GM23338 (cell line): ENCODE results near the gene DMRTC2. TPM values are rescaled to one million over a fixed set of nuclear protein-coding genes. Genes with fewer than 3 reads are reported as not detected.

ENCODE experiments used
- ATAC-seq: fragments of 200-7000 bp; cut with Tn5 transposase; 3 replicates; pipeline ENCODE4 v1.9.1; 2020
- DNase-seq: peaks from one replicate; pipeline ENCODE4 v3.0.0-alpha.2; 2015; ENCODE audit warnings: low spot score
- H2AFZ ChIP-seq: fragments of 200-600 bp; sonication (generic); 2 replicates; pipeline ENCODE4 v1.8.0; 2016; ENCODE audit warnings: antibody characterized with exemption, mild to moderate bottlenecking, moderate library complexity
- H3F3A ChIP-seq: fragments of 200-600 bp; sonication (generic); replicated peaks from 2 replicates; pipeline ENCODE4 v1.8.0; 2017; ENCODE audit warnings: antibody characterized with exemption, mixed run types, low read depth
- H3K27ac ChIP-seq: fragments of 200-600 bp; sonication (generic); 2 replicates; pipeline ENCODE4 v1.6.1; 2016; ENCODE audit warnings: low read depth
- H3K27me3 ChIP-seq: fragments of 200-600 bp; sonication (generic); 2 replicates; pipeline ENCODE4 v1.8.0; 2016; ENCODE audit warnings: mild to moderate bottlenecking, mixed run types, moderate library complexity; ENCODE audit not compliant: insufficient read depth
- H3K36me3 ChIP-seq: fragments of 200-600 bp; sonication (generic); 2 replicates; pipeline ENCODE4 v1.8.0; 2016; ENCODE audit warnings: mild to moderate bottlenecking; ENCODE audit not compliant: insufficient read depth
- H3K4me1 ChIP-seq: fragments of 200-600 bp; sonication (generic); 2 replicates; pipeline ENCODE4 v1.8.0; 2016; ENCODE audit warnings: mild to moderate bottlenecking, moderate library complexity; ENCODE audit not compliant: insufficient read depth
- H3K4me2 ChIP-seq: fragments of 200-600 bp; sonication (generic); 2 replicates; pipeline ENCODE4 v1.7.1; 2017; ENCODE audit warnings: mixed run types
- H3K4me3 ChIP-seq: fragments of 200-600 bp; sonication (generic); 2 replicates; pipeline ENCODE4 v1.6.1; 2016; ENCODE audit warnings: mixed run types
- H3K79me2 ChIP-seq: fragments of 200-600 bp; sonication (generic); replicated peaks from 2 replicates; pipeline ENCODE4 v1.8.0; 2017; ENCODE audit warnings: mild to moderate bottlenecking; ENCODE audit not compliant: insufficient read depth
- H3K9me2 ChIP-seq: fragments of 200-600 bp; sonication (generic); 2 replicates; pipeline ENCODE4 v1.8.0; 2017; ENCODE audit not compliant: insufficient read depth
- H4K20me1 ChIP-seq: fragments of 200-600 bp; sonication (generic); replicated peaks from 2 replicates; pipeline ENCODE4 v1.8.0; 2017; ENCODE audit warnings: mild to moderate bottlenecking; ENCODE audit not compliant: insufficient read depth
- H3K27ac Mint-ChIP-seq: 2 replicates; pipeline ENCODE4 v1.8.0; 2020; ENCODE audit warnings: inconsistent platforms, mild to moderate bottlenecking, moderate library complexity, mixed read lengths
- H3K27me3 Mint-ChIP-seq: 3 replicates; pipeline ENCODE4 v1.8.0; 2022; ENCODE audit warnings: low read depth, mild to moderate bottlenecking, moderate library complexity, mixed read lengths, inconsistent platforms; ENCODE audit not compliant: insufficient read depth, poor library complexity
- H3K36me3 Mint-ChIP-seq: 3 replicates; pipeline ENCODE4 v1.8.0; 2021; ENCODE audit warnings: low read depth, mild to moderate bottlenecking, inconsistent platforms, moderate library complexity, mixed read lengths
- H3K4me1 Mint-ChIP-seq: 3 replicates; pipeline ENCODE4 v1.8.0; 2020; ENCODE audit warnings: mild to moderate bottlenecking, inconsistent platforms, mixed read lengths
- H3K4me3 Mint-ChIP-seq: 3 replicates; pipeline ENCODE4 v1.8.0; 2021; ENCODE audit warnings: moderate library complexity, mild to moderate bottlenecking, inconsistent platforms, mixed read lengths
- H3K9me3 Mint-ChIP-seq: 3 replicates; pipeline ENCODE4 v1.8.0; 2020; ENCODE audit warnings: moderate library complexity, mild to moderate bottlenecking, inconsistent platforms, mixed read lengths
- CREB1 ChIP-seq: fragments of 250-450 bp; sonication (Bioruptor Pico); IDR thresholded peaks from 2 replicates; pipeline ENCODE4 v1.5.0; 2020; ENCODE audit warnings: low read depth, mild to moderate bottlenecking, moderate library complexity
- EZH2 ChIP-seq: fragments of 200-600 bp; sonication (generic); IDR thresholded peaks from one replicate; pipeline ENCODE4 v1.8.0; 2017; ENCODE audit warnings: antibody characterized with exemption, mild to moderate bottlenecking, low read depth; ENCODE audit not compliant: unreplicated experiment
- STAT1 ChIP-seq: IDR thresholded peaks from one replicate; pipeline ENCODE4 v1.6.1; 2016; ENCODE audit warnings: antibody characterized with exemption; ENCODE audit not compliant: unreplicated experiment
- ZNF114 ChIP-seq: fragments of 250-450 bp; sonication (Bioruptor Pico); IDR thresholded peaks from 2 replicates; pipeline ENCODE4 v1.5.0; 2020; ENCODE audit warnings: mild to moderate bottlenecking, moderate library complexity
- polyA plus RNA-seq: library from polyadenylated mRNA; unstranded; fragments of >200 nt; fragmentation: Nextera tagmentation; extraction: Ambion mirVana; gene quantifications from 2 replicates; pipeline ENCODE4 v1.2.1, GENCODE V29; 2016
- total RNA-seq: library from RNA; depleted of rRNA; stranded (reverse); fragments of >200 nt; shearing (Covaris generic); gene quantifications from 2 replicates; pipeline ENCODE4 v1.2.3, GENCODE V29; 2014
- TF ChIP-seq, protein P1 (sequence below): IDR thresholded peaks from one replicate; pipeline ENCODE4 v1.6.1; 2018; ENCODE audit warnings: antibody characterized with exemption; ENCODE audit not compliant: unreplicated experiment
- TF ChIP-seq, protein P2 (sequence below): fragments of 250-450 bp; sonication (Bioruptor Pico); IDR thresholded peaks from 2 replicates; pipeline ENCODE4 v1.5.0; 2020; ENCODE audit warnings: mild to moderate bottlenecking, moderate library complexity

Gene DMRTC2
- total and polyA plus RNA-seq, 2 experiments from 2014 or later, result 0.21 TPM; not detected in 1

DNA sequence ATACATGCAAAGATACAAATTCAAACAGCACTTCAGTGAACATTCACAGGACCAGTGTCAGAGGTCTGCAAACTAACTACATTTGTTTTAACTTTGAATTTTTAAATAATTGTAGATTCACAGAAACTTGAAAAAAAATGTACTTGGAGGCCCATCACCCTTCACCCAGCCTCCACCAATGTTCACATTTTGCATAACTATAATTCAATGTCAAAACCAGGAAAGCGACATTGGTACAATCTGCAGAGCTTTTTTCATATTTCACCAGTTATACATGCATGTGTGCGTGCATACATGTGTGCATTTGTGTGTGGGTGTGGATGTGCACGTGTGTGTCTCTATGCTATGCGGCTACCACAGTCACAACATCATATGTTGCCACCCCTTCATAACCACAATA is 29.5 kb upstream of the DMRTC2 start (continued):
- TF ChIP-seq, protein P1, sequence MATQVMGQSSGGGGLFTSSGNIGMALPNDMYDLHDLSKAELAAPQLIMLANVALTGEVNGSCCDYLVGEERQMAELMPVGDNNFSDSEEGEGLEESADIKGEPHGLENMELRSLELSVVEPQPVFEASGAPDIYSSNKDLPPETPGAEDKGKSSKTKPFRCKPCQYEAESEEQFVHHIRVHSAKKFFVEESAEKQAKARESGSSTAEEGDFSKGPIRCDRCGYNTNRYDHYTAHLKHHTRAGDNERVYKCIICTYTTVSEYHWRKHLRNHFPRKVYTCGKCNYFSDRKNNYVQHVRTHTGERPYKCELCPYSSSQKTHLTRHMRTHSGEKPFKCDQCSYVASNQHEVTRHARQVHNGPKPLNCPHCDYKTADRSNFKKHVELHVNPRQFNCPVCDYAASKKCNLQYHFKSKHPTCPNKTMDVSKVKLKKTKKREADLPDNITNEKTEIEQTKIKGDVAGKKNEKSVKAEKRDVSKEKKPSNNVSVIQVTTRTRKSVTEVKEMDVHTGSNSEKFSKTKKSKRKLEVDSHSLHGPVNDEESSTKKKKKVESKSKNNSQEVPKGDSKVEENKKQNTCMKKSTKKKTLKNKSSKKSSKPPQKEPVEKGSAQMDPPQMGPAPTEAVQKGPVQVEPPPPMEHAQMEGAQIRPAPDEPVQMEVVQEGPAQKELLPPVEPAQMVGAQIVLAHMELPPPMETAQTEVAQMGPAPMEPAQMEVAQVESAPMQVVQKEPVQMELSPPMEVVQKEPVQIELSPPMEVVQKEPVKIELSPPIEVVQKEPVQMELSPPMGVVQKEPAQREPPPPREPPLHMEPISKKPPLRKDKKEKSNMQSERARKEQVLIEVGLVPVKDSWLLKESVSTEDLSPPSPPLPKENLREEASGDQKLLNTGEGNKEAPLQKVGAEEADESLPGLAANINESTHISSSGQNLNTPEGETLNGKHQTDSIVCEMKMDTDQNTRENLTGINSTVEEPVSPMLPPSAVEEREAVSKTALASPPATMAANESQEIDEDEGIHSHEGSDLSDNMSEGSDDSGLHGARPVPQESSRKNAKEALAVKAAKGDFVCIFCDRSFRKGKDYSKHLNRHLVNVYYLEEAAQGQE, result no peak
- TF ChIP-seq CREB1 (CRISPR knock-in tag), result no peak
- no peak for TF ChIP-seq ZNF114 (CRISPR knock-in tag)
- no peak for TF ChIP-seq STAT1
- TF ChIP-seq, protein P2, sequence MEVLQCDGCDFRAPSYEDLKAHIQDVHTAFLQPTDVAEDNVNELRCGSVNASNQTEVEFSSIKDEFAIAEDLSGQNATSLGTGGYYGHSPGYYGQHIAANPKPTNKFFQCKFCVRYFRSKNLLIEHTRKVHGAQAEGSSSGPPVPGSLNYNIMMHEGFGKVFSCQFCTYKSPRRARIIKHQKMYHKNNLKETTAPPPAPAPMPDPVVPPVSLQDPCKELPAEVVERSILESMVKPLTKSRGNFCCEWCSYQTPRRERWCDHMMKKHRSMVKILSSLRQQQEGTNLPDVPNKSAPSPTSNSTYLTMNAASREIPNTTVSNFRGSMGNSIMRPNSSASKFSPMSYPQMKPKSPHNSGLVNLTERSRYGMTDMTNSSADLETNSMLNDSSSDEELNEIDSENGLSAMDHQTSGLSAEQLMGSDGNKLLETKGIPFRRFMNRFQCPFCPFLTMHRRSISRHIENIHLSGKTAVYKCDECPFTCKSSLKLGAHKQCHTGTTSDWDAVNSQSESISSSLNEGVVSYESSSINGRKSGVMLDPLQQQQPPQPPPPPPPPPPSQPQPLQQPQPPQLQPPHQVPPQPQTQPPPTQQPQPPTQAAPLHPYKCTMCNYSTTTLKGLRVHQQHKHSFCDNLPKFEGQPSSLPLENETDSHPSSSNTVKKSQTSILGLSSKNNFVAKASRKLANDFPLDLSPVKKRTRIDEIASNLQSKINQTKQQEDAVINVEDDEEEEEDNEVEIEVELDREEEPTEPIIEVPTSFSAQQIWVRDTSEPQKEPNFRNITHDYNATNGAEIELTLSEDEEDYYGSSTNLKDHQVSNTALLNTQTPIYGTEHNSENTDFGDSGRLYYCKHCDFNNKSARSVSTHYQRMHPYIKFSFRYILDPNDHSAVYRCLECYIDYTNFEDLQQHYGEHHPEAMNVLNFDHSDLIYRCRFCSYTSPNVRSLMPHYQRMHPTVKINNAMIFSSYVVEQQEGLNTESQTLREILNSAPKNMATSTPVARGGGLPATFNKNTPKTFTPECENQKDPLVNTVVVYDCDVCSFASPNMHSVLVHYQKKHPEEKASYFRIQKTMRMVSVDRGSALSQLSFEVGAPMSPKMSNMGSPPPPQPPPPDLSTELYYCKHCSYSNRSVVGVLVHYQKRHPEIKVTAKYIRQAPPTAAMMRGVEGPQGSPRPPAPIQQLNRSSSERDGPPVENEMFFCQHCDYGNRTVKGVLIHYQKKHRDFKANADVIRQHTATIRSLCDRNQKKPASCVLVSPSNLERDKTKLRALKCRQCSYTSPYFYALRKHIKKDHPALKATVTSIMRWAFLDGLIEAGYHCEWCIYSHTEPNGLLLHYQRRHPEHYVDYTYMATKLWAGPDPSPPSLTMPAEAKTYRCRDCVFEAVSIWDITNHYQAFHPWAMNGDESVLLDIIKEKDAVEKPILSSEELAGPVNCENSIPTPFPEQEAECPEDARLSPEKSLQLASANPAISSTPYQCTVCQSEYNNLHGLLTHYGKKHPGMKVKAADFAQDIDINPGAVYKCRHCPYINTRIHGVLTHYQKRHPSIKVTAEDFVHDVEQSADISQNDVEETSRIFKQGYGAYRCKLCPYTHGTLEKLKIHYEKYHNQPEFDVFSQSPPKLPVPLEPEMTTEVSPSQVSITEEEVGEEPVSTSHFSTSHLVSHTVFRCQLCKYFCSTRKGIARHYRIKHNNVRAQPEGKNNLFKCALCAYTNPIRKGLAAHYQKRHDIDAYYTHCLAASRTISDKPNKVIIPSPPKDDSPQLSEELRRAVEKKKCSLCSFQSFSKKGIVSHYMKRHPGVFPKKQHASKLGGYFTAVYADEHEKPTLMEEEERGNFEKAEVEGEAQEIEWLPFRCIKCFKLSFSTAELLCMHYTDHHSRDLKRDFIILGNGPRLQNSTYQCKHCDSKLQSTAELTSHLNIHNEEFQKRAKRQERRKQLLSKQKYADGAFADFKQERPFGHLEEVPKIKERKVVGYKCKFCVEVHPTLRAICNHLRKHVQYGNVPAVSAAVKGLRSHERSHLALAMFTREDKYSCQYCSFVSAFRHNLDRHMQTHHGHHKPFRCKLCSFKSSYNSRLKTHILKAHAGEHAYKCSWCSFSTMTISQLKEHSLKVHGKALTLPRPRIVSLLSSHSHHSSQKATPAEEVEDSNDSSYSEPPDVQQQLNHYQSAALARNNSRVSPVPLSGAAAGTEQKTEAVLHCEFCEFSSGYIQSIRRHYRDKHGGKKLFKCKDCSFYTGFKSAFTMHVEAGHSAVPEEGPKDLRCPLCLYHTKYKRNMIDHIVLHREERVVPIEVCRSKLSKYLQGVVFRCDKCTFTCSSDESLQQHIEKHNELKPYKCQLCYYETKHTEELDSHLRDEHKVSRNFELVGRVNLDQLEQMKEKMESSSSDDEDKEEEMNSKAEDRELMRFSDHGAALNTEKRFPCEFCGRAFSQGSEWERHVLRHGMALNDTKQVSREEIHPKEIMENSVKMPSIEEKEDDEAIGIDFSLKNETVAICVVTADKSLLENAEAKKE, result no peak
- TF ChIP-seq EZH2, result no peak

DNA sequence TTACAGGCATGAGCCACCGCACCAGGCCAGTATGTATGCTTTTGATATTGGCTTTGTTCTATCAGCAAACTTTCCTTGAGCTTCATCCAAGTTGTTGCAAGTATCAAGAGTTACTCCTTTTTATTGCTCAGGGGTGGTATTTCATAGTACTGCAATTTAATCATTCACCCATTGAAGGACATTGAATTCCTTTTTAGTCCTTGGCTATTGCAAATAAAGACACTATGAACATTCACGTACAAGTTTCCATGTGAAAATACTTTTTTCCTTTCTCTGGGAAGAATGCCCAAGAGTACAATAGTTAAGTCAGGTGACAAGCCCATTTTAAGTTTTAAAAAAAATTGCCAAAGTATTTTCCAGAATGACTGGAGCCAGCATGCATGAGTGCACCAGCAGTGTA is 28.1 kb upstream of the DMRTC2 start:
- no peak overlapping the region for H3K27ac Mint-ChIP-seq
- H3K79me2 ChIP-seq, result no peaks in the 10 kb centered on the region
- H3K9me2 ChIP-seq, result no peaks in the 10 kb centered on the region
- no peaks in the 10 kb centered on the region for H3F3A ChIP-seq
- no peaks in the 10 kb centered on the region for H3K4me1 ChIP-seq
- no peaks in the 10 kb centered on the region for H3K36me3 Mint-ChIP-seq
- ATAC-seq (no peak), DNase-seq (no peak)
- H3K4me1 Mint-ChIP-seq, result no peaks in the 10 kb centered on the region
- H3K36me3 ChIP-seq, result no peaks in the 10 kb centered on the region
- no peaks in the 10 kb centered on the region for H3K27me3 ChIP-seq
- H3K9me3 Mint-ChIP-seq, result no peaks in the 10 kb centered on the region
- H3K27ac ChIP-seq, result no peak overlapping the region
- no peak overlapping the region for H3K4me2 ChIP-seq
- H2AFZ ChIP-seq, result no peak overlapping the region
- H3K4me3 Mint-ChIP-seq, result no peak overlapping the region
- H4K20me1 ChIP-seq, result no peaks in the 10 kb centered on the region
- peaks cover 9% of the 10 kb centered on the region for H3K27me3 Mint-ChIP-seq
- H3K4me3 ChIP-seq, result no peak overlapping the region
- TF ChIP-seq, protein P1, result no peak
- no peak for TF ChIP-seq STAT1
